NCI-H460 (cell line): ENCODE data around the gene NIPAL1. TPM values are rescaled to one million over a fixed set of nuclear protein-coding genes. Genes with fewer than 3 reads are reported as not detected.
A peak's percentile ranks its signal among the peaks of the same experiment; 100 is the strongest.
"Not testable (repeated sequence)": the region's sequence is repeated elsewhere in the genome, so short reads cannot be mapped to it uniquely, and the experiment has no call there.

Experiments
- DNase-seq: peaks from one replicate; pipeline ENCODE4 v3.0.0-alpha.2; 2016; ENCODE audit warnings: low read depth; ENCODE audit errors: extremely low read depth
- polyA plus RNA-seq: library from polyadenylated mRNA; depleted of rRNA; stranded (reverse); fragments of >200 nt; gene quantifications from 2 replicates; pipeline ENCODE4 v1.2.3, GENCODE V29; 2014; cell fraction: nucleus; rRNA removed
- total RNA-seq: library from RNA; depleted of rRNA; stranded (reverse); fragments of >200 nt; shearing (Covaris generic); gene quantifications from 2 replicates; pipeline ENCODE4 v1.2.3, GENCODE V29; 2014; rRNA removed

NIPAL1 gene
- 2.0 and 3.0 TPM in 2 replicates for total RNA-seq
- polyA plus RNA-seq, result 0.88 and 1.6 TPM in 2 replicates

DNA sequence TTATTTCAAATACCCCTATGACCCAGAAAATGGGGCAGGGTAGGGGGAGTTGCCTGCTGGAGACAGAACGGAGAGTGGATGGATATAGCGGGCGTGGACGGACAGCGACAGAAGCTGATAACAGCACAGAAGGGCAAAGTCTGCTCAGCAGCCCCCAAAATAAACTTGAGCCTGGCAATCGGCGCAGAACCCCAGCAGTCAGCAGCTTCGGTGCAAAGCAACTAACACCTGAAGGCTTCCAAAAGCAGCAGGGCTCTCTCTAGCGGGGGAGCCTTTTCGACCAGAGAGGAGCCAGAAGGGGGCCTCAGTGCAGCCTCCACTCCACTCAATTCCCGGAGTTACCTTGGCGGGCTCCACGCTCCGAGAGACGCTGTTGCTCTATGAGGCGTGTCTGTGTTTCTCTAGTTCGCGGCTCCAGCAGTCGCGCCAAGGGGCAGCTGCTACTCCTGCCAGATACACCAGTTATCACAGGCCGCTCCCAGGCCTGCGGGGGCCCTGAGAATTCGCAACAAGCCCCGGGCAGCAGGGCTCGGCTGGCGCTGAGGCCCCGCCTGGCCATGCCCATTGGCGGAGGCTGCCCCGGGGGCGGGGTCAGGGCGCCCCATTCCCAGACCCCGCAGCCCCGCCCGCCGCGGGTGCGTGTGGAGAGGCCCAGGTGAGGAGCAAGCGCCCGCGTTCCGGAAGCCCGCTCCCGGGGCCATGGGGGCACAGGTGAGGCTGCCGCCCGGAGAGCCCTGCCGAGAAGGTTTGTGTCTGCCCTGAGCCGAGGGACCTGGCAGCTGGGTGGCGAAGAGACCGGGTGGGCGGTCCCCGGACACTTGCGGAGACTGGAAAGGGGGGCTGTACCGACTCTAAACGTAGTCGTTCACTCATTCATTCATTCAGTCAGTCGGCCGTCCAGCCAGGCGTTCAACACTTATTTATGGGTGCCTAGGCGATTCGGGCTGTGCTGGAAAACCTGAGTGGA lies at the start of gene NIPAL1, which contains the start of gene CNGA1:
Gene NIPAL1, plus strand, starts transcription at position 632 of the 967 bp plus-strand sequence. Its CDS starts 68 bp downstream, at position 700.
Gene CNGA1, minus strand, starts transcription at position 541 of the 967 bp plus-strand sequence. CDS start 63,992 bp downstream, outside the sequence.
- peak; percentile 59 for DNase-seq

DNA sequence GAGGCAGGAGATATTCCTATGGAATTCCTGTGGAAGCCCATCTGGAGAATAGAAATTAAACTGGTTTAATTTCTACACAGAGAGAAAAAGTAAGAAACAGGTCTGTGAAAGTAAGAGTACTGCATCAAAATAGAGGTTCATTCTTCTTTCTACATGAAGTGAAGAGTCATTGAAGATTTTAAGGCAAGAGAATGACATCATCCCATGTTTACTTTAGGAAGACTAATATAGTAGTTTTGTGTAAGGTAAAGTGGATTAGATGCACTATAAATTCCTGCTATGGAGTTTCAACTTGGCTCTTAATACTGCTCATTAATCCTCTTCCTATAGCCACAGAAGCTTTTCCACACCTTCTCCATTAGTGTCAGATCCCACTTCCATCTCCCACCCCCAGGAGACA lies 47.7 kb upstream of the NIPAL1 start:
- DNase-seq, result no peak

DNA sequence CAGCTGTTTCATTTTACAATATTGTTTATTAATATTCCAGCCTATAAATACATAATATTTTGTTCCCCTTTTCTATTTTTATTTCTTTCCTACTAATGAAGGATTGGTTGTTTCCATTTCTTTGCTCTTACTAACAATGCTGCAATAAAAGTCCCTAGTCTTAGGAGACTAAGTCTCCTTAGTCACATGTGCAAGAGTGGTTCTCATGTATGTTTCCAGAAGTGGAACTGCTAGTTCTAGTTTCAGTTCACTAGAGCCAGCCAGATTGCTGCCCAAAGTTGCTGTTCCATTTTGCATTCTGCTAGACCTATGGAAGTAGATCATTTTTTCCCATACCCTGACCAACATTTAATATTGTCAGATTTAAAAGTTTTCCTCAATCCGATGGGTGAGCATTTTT lies 44.4 kb upstream of the NIPAL1 start:
- DNase-seq, result no peak

DNA sequence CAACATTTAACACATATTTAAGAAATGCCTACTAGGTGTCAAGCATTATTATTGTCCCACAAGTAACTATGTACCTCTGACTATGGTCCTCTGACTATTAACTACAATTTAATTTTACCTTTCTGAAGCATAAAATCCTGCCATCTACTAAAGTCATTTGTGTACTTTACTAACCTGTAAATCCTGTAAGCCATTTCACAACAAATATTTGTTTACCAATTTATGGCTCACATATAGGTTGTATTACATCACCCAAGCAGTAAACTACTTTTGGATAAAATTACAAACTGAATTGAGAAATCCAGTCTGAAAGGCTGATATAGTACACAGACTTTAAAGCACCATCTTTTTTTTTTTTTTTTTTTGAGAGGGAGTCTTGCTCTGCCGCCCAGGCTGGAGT lies 43.9 kb upstream of the NIPAL1 start:
- no peak for DNase-seq

DNA sequence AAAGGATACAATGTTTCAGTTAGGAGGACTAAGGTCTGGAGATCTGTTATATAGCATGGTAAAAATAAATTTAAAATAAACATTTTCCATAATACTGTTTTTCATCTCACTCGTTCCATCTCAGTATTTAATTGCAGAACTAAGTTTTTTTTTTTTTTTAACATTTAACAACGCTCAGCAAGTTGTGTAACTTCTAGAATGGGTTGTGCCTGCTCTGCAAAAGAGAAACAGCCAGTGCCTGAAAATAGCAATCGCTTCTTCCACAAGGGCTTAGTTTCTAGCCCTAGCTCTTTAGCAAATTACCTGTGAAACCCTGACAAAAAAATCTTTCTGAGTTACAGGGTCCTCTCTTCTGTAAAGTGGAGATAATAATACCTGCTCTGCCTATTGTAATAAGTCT lies 42.0 kb upstream of the NIPAL1 start:
- DNase-seq, result no peak

DNA sequence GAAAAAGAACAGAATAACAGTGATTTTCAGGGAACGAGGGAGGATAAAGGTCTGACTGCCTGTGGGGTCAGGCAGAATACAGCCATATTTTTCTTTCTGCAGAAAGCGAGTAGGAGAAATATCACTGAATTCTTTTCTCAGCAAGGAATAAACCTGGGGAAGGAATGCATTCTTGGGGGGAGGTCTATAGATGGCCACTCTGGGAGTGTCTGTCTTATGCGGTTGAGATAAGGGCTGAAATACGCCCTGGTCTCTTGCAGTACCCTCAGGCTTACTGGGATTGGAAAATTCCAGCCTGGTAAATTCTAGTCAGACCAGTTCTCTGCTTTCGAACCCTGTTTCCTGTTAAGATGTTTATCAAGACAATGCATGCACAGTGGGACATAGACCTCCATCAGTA lies 26.4 kb upstream of the NIPAL1 start:
- no peak for DNase-seq

DNA sequence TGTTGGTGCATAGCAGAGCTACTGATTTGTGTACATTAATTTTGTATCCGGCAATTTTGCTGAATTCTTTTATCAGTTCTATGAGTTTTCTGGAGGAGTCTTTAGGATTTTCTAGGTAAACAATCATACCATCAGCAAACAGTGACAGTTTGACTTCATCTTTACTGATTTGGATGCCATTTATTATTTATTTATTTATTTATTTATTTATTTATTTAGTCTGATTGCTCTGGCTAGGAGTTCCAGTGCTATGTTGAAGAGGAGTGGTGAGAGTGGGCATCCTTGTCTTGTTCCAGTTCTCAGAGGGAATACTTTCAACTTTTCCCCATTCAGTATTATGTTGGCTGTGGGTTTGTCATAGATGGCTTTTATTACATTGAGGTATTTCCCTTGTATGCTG lies 24.1 kb upstream of the NIPAL1 start:
- not testable (repeated sequence) for DNase-seq

DNA sequence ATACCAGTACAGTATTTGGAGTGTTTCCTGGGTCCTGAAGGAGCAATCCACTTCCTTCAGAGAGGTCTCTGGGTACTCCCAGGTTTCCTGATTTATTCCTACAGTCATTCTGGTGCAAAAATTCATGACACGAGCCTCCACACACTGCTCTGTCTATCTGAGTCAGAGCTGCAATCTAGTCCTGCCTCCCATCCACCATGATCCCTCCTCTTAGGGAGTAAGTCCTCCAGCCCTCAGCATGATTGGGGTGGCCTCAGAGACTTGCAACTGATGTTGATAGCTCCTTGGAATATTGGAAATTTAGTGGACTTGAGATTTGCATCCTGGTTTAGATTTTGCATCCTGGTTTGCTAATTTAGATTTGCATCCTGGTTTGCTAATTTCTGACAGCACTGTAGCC lies 20.6 kb upstream of the NIPAL1 start:
- DNase-seq, result no peak

DNA sequence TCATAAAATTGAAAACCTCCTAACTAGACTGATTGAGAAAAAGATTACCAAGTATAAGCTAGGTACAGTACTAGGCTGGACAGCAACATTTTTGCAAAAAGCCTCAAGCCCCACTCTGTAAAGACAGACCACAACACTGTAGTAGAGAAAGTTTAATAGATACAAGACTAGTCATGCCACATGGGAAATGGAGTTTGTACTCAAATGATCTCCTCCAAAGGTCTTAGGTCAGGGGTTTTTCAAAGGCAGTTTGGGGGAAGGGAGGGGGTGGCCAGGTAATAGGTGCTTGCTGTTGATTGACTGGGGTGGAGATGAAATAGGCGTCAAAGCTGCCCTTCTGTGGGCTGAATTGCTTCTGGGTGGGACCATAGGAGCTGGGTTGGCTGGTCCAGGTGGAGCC lies 14.3 kb upstream of the NIPAL1 start:
- DNase-seq, result no peak

DNA sequence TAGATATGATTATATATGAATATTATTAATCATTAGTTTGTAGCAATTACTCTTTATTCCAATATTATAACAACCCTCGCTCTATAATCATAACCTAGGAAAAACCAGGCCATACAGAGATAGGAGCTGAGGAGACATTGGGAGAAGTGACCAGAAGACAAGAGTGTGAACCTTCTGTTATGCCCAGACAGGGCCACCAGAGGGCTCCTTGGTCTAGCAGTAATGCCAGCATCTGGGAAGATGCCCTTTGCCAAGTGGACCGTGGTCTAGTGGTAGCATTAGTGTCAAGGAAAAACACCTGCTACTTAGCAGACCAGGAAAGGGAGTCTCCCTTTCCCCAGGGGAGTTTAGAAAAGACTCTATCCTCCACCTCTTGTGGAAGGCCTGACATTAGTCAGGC lies 13.0 kb upstream of the NIPAL1 start:
- DNase-seq, result peak; percentile 26

DNA sequence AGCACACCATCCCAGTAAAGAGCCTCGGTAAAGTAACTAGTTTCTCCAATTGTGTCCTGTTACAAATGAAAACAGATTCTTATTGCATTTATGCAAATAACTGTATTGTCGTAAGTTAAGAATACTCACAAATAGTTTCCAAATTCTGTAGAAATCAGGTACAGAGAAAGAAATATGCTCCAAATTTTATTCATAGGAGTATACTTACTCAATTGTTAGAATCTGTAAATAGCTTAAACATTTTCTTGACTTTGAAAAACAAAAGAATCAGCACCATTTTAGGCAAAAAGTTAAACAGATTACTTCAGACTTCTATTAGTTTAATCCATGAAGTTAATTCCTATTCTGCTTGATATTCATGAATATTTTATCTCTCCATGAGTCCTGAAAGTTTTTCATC lies 10.8 kb upstream of the NIPAL1 start:
- DNase-seq, result no peak

DNA sequence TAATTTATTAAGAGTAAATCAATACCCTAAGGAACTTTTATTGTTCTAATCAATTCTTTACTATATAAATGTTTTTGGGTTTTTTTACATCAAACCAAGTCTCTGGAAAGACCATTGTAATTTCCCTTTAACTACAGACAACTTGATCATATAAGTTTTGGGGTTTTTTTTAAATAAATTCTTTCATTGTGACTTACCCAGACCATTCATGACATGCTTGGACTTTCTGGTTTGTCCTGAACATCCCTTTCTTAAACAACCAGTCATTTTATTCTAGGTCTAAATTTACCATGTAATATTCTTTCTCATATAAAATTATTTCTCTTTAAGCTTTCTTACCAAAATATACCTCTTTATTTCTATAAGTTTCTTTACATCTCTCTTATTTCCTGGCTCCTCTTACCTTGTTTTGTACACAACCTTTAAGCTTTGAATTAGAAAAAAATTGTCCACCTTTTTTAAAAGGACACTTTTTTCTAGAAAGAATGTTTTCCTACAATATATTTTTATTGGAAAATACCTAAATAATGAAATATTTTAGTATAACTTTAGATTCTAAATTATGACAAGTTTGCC lies 8.5 kb upstream of the NIPAL1 start:
- no peak for DNase-seq

DNA sequence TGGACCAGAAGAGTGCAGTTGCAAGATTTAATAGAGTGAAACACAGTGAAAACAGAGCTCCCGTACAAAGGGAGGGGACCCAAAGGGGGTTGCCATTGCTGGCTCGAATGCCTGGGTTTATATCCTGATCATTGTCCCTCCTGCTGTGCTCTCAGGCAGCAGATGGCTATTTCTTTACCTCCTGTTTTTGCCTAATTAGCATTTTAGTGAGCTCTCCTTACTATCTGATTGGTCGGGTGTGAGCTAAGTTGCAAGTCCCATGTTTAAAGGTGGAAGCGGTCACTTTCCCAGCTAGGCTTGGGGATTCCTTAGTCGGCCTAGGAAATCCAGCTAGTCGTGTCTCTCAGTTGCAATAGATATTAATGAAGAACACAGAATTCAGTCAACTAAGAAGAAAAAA lies 5.7 kb upstream of the NIPAL1 start:
- not testable (repeated sequence) for DNase-seq

DNA sequence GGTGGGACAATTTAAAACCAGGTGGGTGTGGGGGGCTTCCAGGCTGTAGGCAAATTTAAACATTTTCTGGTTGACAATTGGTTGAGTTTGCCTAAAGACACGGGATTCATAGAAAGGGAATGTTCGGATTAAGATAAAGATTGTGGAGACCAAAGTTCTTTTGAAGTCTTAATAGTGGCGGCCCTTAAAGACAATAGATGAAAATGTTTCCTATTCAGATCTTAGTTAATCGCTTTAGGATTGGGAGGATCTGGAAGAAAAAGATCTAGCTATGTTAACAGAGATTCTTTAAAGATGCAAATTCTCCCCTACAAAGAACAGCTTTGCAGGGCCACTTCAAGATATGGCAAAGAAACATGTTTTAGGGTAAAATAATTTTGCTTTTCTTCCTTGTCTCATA lies 4.8 kb upstream of the NIPAL1 start:
- no peak for DNase-seq

DNA sequence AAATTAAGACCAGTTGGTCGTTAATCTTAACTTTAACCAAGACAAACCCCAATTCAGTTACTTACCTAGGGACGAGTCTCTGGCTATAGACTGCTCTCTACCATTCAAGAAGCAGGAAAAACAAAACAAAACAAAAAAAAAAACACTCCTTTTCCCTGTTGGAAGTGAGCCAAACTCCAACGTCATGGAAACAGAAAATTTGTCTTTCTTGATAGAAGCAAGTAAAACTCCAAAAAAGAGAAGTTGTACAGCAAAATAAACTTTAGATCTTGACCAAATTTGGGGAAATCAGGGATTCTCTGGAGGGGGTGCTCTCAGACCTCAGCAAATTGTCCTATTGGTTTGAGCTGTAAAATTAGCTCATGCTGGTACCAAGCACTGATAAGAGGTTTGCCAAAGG lies 3.7 kb upstream of the NIPAL1 start:
- DNase-seq, result no peak

DNA sequence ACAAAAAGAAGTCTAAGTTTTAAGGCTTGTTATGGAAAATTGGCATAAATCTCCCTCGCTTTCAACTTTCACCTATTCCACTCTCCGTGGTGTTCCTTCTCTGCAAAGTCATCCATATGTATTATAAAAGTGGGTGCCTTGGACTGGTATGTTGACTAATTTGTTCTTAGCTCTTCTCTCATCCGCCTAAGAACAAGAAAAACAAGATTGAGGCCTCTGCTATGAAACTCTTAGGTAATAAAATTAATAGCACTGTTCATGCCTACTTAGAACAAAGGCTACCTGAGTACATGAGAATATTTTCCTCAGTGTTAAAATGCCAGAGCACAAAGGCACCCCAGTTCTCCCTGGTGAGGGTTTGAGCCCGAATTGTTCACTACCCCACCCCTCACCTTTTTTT lies 1.4 kb upstream of the NIPAL1 start:
- no peak for DNase-seq

DNA sequence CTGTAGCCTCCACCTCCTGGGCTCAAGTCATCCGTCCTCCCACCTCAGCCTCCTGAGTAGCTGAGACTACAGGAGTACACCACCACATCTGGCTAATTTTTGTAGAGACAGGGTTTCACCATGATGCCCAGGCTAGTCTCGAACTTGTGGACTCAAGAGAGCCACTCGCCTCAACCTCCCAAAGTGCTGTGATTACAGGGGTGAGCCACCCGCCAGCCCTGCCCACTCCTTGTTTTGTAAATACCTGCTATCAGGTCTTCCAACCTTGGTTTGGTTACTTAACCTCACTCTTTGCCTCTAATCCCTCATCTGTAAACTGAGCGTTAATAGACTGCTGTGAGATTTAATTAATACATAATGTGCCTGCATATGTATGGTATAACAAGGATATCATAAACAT lies 894 bp upstream of the NIPAL1 start:
- DNase-seq, result no peak

DNA sequence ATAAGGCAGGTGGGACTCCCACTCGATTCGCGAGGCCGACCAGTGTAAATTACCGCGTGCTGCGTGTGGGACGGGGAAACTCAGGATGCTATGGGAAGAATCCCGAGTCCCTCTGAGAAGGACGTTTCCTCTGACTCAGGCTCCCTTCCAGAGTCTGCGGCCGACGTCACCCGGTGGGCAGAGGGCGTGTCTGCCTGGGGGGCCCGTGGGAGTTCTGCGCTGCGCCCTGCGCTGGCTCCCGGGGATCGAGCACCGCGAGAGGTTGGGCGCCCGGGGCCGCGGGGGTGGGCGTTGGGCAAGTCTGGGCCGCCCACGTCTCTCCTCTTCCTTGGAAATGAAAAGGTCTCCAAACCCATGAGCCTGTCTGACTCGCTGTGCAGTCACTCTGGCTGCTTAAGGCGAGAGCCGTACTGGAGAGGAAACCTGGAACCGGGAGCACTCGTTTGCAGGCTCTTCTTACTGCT lies 568 bp downstream of the NIPAL1 start:
- DNase-seq, result peak; percentile 13

DNA sequence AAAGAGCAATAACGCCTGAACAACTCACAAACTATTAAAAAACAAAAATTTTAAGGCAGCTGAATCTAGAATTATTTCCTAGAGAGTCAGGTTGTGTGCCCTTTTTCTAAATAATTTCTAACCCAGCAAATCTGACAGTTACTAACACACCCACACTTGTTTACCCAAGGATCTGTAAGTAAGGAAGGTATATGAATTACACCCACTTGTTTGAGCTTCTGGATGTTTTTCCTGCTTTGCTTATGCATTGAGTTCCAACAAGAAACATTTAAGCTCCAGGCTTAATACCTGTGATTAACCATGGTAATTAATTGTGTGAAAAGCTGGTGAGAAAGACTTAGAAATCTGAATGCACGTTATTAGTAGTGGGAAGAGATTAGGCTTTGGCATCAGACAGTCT lies 1.5 kb downstream of the NIPAL1 start:
- DNase-seq, result no peak

DNA sequence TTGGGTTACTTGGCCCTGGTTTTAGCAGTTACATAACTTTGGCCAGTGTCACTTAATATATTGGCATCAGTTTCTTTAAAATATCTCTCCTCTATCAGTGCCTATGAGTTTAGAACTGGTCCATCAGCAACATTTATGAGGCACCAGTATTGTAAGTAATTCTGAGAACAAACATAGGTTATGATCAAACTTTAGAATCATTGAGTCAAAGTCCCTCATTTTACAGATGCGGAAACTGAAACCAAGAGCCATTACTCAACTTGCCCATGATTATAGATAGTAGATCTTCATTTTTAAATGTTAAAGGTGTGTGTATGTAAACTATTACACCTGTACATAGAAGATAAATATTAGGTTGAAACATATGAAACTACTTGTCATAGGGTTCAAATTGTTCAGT lies 4.5 kb downstream of the NIPAL1 start:
- no peak for DNase-seq

DNA sequence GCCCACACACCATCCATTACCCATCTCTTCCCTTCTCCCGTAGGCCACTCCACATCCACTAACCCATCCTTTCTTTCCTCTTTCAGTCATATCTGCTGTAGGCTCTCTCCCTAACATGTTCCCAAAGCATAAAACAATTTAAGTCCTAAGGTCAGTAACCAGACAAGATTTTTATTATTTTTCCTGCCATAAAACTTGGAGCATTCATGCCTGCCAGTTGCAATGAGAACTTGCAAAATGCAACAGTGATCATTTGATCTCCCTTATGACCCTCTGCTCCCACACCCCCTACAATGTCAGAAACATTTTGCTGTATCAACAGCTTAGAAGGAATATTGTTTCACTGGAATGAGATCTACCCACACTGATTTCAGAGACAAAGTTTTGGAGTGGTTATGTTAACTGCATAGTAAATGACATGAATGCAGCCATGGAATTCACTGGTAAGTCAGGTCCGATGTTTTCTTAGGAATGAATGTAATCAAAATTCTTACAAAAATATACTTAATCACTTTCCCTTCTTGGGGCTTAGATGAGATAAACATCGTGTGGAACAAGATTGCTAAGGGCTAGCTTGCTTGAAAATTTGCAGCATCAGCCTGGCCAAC lies 5.7 kb downstream of the NIPAL1 start:
- no peak for DNase-seq
